Measurements from ENCODE around the gene CHDH. TPM values are rescaled to one million over a fixed set of nuclear protein-coding genes. Genes with fewer than 3 reads are reported as not detected.

Gene CHDH
- total and polyA plus RNA-seq, 3 experiments from 2014 or later = 0.42 to 0.71 TPM; not detected in 1

- Mint-ChIP-seq H3K9me3 (no peaks in the 10 kb centered on the region), H3K4me1 (peaks cover 0 to 2% (median 0%) of the 10 kb centered on the region in 3 donors), H3K36me3 (no peaks in the 10 kb centered on the region), H3K4me3 (no peak overlapping the region), H3K27me3 (peaks cover 3 to 11% of the 10 kb centered on the region in 2 donors), H3K27ac (no peak overlapping the region)
- Histone ChIP-seq H3K27me3 (ENCODE audit: insufficient read depth, low read length, poor library complexity, severe bottlenecking) (no peaks in the 10 kb centered on the region), H3K27ac (ENCODE audit: low read depth, low read length) (no peak overlapping the region), H3K4me3 (ENCODE audit: low read length) (no peak overlapping the region), H3K4me1 (ENCODE audit: insufficient read depth, low read length) (no peaks in the 10 kb centered on the region), H3K9me3 (ENCODE audit: low read length) (no peaks in the 10 kb centered on the region), H3K36me3 (ENCODE audit: insufficient read depth, low read length) (no peaks in the 10 kb centered on the region)
- POLR2A ChIA-PET = no interaction called here
- no peak for DNase-seq
- CTCF ChIA-PET = no interaction called here
These were observed 26.9 kb downstream of the CHDH start for GRCh38 chr3:53819163-53819868.

- H3K36me3 Mint-ChIP-seq = no peaks in the 10 kb centered on the region
- ChIA-PET POLR2A (no interaction called here), CTCF (no interaction called here)
- H3K27me3 Mint-ChIP-seq = peaks cover 3 to 11% of the 10 kb centered on the region in 2 donors
- H3K27ac Mint-ChIP-seq = peak overlapping the region in 1 of 8 donors; percentile 47
- no peaks in the 10 kb centered on the region for H3K4me1 ChIP-seq (ENCODE audit: insufficient read depth, low read length)
- no peaks in the 10 kb centered on the region for H3K27me3 ChIP-seq (ENCODE audit: insufficient read depth, low read length, poor library complexity, severe bottlenecking)
- no peaks in the 10 kb centered on the region for H3K9me3 ChIP-seq (ENCODE audit: low read length)
- no peak overlapping the region for H3K4me3 ChIP-seq (ENCODE audit: low read length)
- no peak for DNase-seq
- H3K4me1 Mint-ChIP-seq = peaks cover 0 to 2% (median 0%) of the 10 kb centered on the region in 3 donors
- no peaks in the 10 kb centered on the region for H3K36me3 ChIP-seq (ENCODE audit: insufficient read depth, low read length)
- peak overlapping the region in 2 of 7 donors; percentile 27 to 39 for H3K4me3 Mint-ChIP-seq
- no peaks in the 10 kb centered on the region for H3K9me3 Mint-ChIP-seq
- H3K27ac ChIP-seq (ENCODE audit: low read depth, low read length) = no peak overlapping the region
These were observed 27.7 kb downstream of the CHDH start for GRCh38 chr3:53818221-53819162.

- Mint-ChIP-seq H3K9me3 (no peaks in the 10 kb centered on the region), H3K27me3 (peaks cover 3 to 11% of the 10 kb centered on the region in 2 donors), H3K36me3 (no peaks in the 10 kb centered on the region), H3K27ac (no peak overlapping the region), H3K4me1 (peaks cover 0 to 2% (median 0%) of the 10 kb centered on the region in 3 donors), H3K4me3 (peak overlapping the region in 1 of 7 donors; percentile 39)
- H3K9me3 ChIP-seq (ENCODE audit: low read length) = no peaks in the 10 kb centered on the region
- H3K27ac ChIP-seq (ENCODE audit: low read depth, low read length) = no peak overlapping the region
- H3K4me1 ChIP-seq (ENCODE audit: insufficient read depth, low read length) = no peaks in the 10 kb centered on the region
- ChIA-PET CTCF (no interaction called here), POLR2A (no interaction called here)
- H3K27me3 ChIP-seq (ENCODE audit: insufficient read depth, low read length, poor library complexity, severe bottlenecking) = no peaks in the 10 kb centered on the region
- DNase-seq = no peak
- no peaks in the 10 kb centered on the region for H3K36me3 ChIP-seq (ENCODE audit: insufficient read depth, low read length)
- no peak overlapping the region for H3K4me3 ChIP-seq (ENCODE audit: low read length)
These were observed 28.4 kb downstream of the CHDH start for GRCh38 chr3:53817809-53818208.

- CTCF ChIA-PET = no interaction called here
- peaks cover 0 to 2% (median 0%) of the 10 kb centered on the region in 3 donors for H3K4me1 Mint-ChIP-seq
- no peaks in the 10 kb centered on the region for H3K36me3 Mint-ChIP-seq
- POLR2A ChIA-PET = no interaction called here
- H3K36me3 ChIP-seq (ENCODE audit: insufficient read depth, low read length) = no peaks in the 10 kb centered on the region
- no peaks in the 10 kb centered on the region for H3K9me3 Mint-ChIP-seq
- H3K4me3 Mint-ChIP-seq = no peak overlapping the region
- DNase-seq = no peak
- no peaks in the 10 kb centered on the region for H3K27me3 ChIP-seq (ENCODE audit: insufficient read depth, low read length, poor library complexity, severe bottlenecking)
- no peak overlapping the region for H3K27ac Mint-ChIP-seq
- H3K4me3 ChIP-seq (ENCODE audit: low read length) = no peak overlapping the region
- H3K27me3 Mint-ChIP-seq = peaks cover 3 to 11% of the 10 kb centered on the region in 2 donors
- no peaks in the 10 kb centered on the region for H3K4me1 ChIP-seq (ENCODE audit: insufficient read depth, low read length)
- no peak overlapping the region for H3K27ac ChIP-seq (ENCODE audit: low read depth, low read length)
- H3K9me3 ChIP-seq (ENCODE audit: low read length) = no peaks in the 10 kb centered on the region
These were observed 29.0 kb downstream of the CHDH start for GRCh38 chr3:53817211-53817610.

GRCh38 chr3:53816425-53816824, 29.8 kb downstream of the CHDH start:
- no peak overlapping the region for H3K4me3 ChIP-seq (ENCODE audit: low read length)
- no peaks in the 10 kb centered on the region for H3K9me3 Mint-ChIP-seq
- no peak overlapping the region for H3K27ac Mint-ChIP-seq
- H3K27me3 ChIP-seq (ENCODE audit: insufficient read depth, low read length, poor library complexity, severe bottlenecking) = no peaks in the 10 kb centered on the region
- H3K4me1 ChIP-seq (ENCODE audit: insufficient read depth, low read length) = no peaks in the 10 kb centered on the region
- peaks cover 0 to 2% (median 0%) of the 10 kb centered on the region in 3 donors for H3K4me1 Mint-ChIP-seq
- H3K4me3 Mint-ChIP-seq = no peak overlapping the region
- H3K36me3 ChIP-seq (ENCODE audit: insufficient read depth, low read length) = no peaks in the 10 kb centered on the region
- no peak overlapping the region for H3K27ac ChIP-seq (ENCODE audit: low read depth, low read length)
- H3K27me3 Mint-ChIP-seq = peaks cover 1 to 7% of the 10 kb centered on the region in 2 donors
- CTCF ChIA-PET = no interaction called here
- H3K36me3 Mint-ChIP-seq = no peaks in the 10 kb centered on the region
- DNase-seq = no peak
- H3K9me3 ChIP-seq (ENCODE audit: low read length) = no peaks in the 10 kb centered on the region
- POLR2A ChIA-PET = no interaction called here

- H3K27me3 Mint-ChIP-seq = peaks cover 0 to 7% of the 10 kb centered on the region in 2 donors
- Histone ChIP-seq H3K36me3 (ENCODE audit: insufficient read depth, low read length) (no peaks in the 10 kb centered on the region), H3K4me3 (ENCODE audit: low read length) (no peak overlapping the region), H3K4me1 (ENCODE audit: insufficient read depth, low read length) (no peaks in the 10 kb centered on the region), H3K27ac (ENCODE audit: low read depth, low read length) (no peak overlapping the region), H3K9me3 (ENCODE audit: low read length) (no peaks in the 10 kb centered on the region), H3K27me3 (ENCODE audit: insufficient read depth, low read length, poor library complexity, severe bottlenecking) (no peaks in the 10 kb centered on the region)
- no peak overlapping the region for H3K4me3 Mint-ChIP-seq
- DNase-seq = no peak
- H3K9me3 Mint-ChIP-seq = no peaks in the 10 kb centered on the region
- CTCF ChIA-PET = no interaction called here
- H3K36me3 Mint-ChIP-seq = no peaks in the 10 kb centered on the region
- H3K4me1 Mint-ChIP-seq = peaks cover 0 to 2% (median 0%) of the 10 kb centered on the region in 3 donors
- POLR2A ChIA-PET = no interaction called here
- no peak overlapping the region for H3K27ac Mint-ChIP-seq
These were observed 30.6 kb downstream of the CHDH start for GRCh38 chr3:53815651-53816050.

GRCh38 chr3:53815067-53815466, 31.2 kb downstream of the CHDH start:
- H3K27ac Mint-ChIP-seq = no peak overlapping the region
- Histone ChIP-seq H3K27me3 (ENCODE audit: insufficient read depth, low read length, poor library complexity, severe bottlenecking) (no peaks in the 10 kb centered on the region), H3K4me3 (ENCODE audit: low read length) (no peak overlapping the region), H3K4me1 (ENCODE audit: insufficient read depth, low read length) (no peaks in the 10 kb centered on the region), H3K36me3 (ENCODE audit: insufficient read depth, low read length) (no peaks in the 10 kb centered on the region), H3K9me3 (ENCODE audit: low read length) (no peaks in the 10 kb centered on the region), H3K27ac (ENCODE audit: low read depth, low read length) (no peak overlapping the region)
- ChIA-PET POLR2A (no interaction called here), CTCF (no interaction called here)
- H3K36me3 Mint-ChIP-seq = no peaks in the 10 kb centered on the region
- no peak overlapping the region for H3K4me3 Mint-ChIP-seq
- no peak for DNase-seq
- H3K9me3 Mint-ChIP-seq = no peaks in the 10 kb centered on the region
- H3K27me3 Mint-ChIP-seq = peaks cover 0 to 7% of the 10 kb centered on the region in 2 donors
- peaks cover 0 to 2% (median 0%) of the 10 kb centered on the region in 3 donors for H3K4me1 Mint-ChIP-seq

- no peaks in the 10 kb centered on the region for H3K4me1 ChIP-seq (ENCODE audit: insufficient read depth, low read length)
- Mint-ChIP-seq H3K27me3 (peaks cover 0 to 7% of the 10 kb centered on the region in 2 donors), H3K27ac (peak overlapping the region in 1 of 8 donors; percentile 17), H3K4me3 (no peak overlapping the region), H3K36me3 (no peaks in the 10 kb centered on the region), H3K4me1 (peaks cover 0 to 2% (median 0%) of the 10 kb centered on the region in 3 donors), H3K9me3 (no peaks in the 10 kb centered on the region)
- no peaks in the 10 kb centered on the region for H3K27me3 ChIP-seq (ENCODE audit: insufficient read depth, low read length, poor library complexity, severe bottlenecking)
- POLR2A ChIA-PET = no interaction called here
- CTCF ChIA-PET = no interaction called here
- H3K36me3 ChIP-seq (ENCODE audit: insufficient read depth, low read length) = no peaks in the 10 kb centered on the region
- no peaks in the 10 kb centered on the region for H3K9me3 ChIP-seq (ENCODE audit: low read length)
- H3K4me3 ChIP-seq (ENCODE audit: low read length) = no peak overlapping the region
- DNase-seq = no peak
- H3K27ac ChIP-seq (ENCODE audit: low read depth, low read length) = no peak overlapping the region
These were observed 32.3 kb downstream of the CHDH start for GRCh38 chr3:53813876-53814275.

Measured in CD8-positive, alpha-beta memory T cell (primary cell).